ENCODE measurements around the gene FIBP.

FIBP gene

DNA sequence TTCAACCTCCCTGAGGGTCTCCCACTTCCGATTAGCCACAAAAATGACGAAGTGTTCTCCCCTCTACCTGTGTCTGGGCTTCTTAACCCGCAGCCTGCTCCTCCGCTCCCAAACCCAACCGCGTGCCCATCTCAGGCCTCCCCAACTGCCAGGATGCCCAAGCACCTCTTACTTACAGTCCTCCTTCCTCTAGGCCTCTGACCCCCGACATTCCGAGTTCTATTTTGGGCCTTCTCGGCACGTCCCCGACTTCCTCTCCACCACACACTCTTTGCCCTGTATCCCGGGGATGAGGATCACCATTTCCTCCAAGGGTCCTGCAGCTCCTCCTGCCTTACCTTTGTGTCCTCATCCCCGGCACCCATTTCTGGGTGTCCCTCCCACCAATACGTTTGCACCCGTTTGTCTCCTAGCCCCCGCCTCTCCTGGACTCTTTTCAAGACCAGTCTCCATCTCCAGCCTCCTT is 28.4 kb downstream of the FIBP start:
- no peaks in the 10 kb centered on the region for H3K27me3 ChIP-seq (ENCODE audit: insufficient read depth, poor library complexity, severe bottlenecking)
- H3K4me3 ChIP-seq (ENCODE audit: severe bottlenecking) = peak overlapping the region; percentile 97
- peaks cover 61% of the 10 kb centered on the region for H3K36me3 ChIP-seq (ENCODE audit: low read depth)
- H3K4me1 ChIP-seq (ENCODE audit: insufficient read depth, poor library complexity, severe bottlenecking) = no peaks in the 10 kb centered on the region
- no peaks in the 10 kb centered on the region for H3K9me3 ChIP-seq (ENCODE audit: severe bottlenecking)
- peak overlapping the region; percentile 91 for H3K27ac ChIP-seq (ENCODE audit: poor library complexity, severe bottlenecking)
- DNase-seq (ENCODE audit: low spot score) (no peak), ATAC-seq (ENCODE audit: low read depth) (0 out of 3 replicates have a peak, but pooled peaks have one; percentile 0)
- TF ChIP-seq, protein P1, sequence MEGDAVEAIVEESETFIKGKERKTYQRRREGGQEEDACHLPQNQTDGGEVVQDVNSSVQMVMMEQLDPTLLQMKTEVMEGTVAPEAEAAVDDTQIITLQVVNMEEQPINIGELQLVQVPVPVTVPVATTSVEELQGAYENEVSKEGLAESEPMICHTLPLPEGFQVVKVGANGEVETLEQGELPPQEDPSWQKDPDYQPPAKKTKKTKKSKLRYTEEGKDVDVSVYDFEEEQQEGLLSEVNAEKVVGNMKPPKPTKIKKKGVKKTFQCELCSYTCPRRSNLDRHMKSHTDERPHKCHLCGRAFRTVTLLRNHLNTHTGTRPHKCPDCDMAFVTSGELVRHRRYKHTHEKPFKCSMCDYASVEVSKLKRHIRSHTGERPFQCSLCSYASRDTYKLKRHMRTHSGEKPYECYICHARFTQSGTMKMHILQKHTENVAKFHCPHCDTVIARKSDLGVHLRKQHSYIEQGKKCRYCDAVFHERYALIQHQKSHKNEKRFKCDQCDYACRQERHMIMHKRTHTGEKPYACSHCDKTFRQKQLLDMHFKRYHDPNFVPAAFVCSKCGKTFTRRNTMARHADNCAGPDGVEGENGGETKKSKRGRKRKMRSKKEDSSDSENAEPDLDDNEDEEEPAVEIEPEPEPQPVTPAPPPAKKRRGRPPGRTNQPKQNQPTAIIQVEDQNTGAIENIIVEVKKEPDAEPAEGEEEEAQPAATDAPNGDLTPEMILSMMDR (IDR thresholded peaks at IDR 0.05; ENCODE audit: poor library complexity, severe bottlenecking) = no peak

DNA sequence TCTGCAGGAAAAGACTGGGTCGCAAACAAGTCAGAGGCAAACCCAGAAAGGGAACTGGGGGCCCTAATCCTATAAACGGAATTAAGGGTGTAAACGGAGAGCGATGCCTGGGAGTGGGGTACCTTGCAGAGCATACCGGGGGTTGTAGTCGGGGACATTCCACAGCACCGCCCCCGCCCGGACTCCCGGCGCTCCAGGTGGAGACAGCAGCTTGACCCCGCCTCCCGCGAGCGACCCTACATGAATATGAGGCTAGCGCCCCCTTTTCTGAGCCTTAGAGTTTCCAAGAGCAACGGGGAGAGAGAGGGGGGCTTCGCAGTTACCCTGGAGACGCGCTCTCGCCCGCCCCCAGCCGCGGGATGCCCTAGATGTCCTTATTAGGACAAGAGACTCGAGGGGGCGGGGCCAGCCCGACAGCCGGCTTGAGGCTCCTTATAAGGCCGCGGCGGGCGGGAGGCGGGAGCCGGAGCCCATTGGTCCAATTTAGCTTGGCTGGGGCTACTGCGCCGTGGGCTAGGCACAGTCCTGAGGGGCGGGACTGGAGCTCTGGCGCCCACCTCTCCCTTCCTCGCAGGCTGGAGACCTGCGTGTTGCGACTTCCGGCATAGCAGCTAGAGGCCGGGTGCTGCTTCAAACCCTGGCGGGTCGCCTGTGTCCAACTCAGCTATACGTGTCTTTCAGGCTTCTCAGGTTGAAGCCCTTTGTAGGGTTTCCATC is 29.0 kb downstream of the FIBP start:
- Histone ChIP-seq H3K4me1 (ENCODE audit: insufficient read depth, poor library complexity, severe bottlenecking) (no peaks in the 10 kb centered on the region), H3K4me3 (ENCODE audit: severe bottlenecking) (peak overlapping the region; percentile 97), H3K36me3 (ENCODE audit: low read depth) (peaks cover 60% of the 10 kb centered on the region), H3K27ac (ENCODE audit: poor library complexity, severe bottlenecking) (peak overlapping the region; percentile 91), H3K27me3 (ENCODE audit: insufficient read depth, poor library complexity, severe bottlenecking) (no peaks in the 10 kb centered on the region), H3K9me3 (ENCODE audit: severe bottlenecking) (no peaks in the 10 kb centered on the region)
- DNase-seq (ENCODE audit: low spot score) (peak; percentile 99), ATAC-seq (ENCODE audit: low read depth) (peak; percentile 71)
- TF ChIP-seq, protein P1 (IDR thresholded peaks at IDR 0.05; ENCODE audit: poor library complexity, severe bottlenecking) = no peak

DNA sequence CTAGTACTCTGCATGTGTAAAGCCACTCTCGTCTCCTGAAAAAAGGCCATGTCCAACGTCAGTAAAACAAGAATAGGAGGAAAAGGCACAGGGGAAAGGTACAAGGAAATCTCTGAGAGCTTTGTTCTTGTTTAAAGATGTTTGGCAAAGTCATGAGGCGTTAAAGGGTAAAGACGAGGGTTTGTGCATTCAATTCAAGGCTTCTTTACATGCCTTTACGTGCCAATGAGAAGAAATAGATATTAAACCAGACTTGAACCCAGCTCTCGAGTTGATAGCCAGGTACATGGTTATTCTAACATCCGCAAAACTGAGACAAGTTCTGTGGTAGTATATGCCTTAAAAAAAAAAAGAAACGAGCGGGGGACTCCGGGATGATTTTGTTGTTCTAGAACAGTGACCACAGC is 29.6 kb downstream of the FIBP start:
- Histone ChIP-seq H3K27ac (ENCODE audit: poor library complexity, severe bottlenecking) (peak overlapping the region; percentile 91), H3K9me3 (ENCODE audit: severe bottlenecking) (no peaks in the 10 kb centered on the region), H3K4me1 (ENCODE audit: insufficient read depth, poor library complexity, severe bottlenecking) (no peaks in the 10 kb centered on the region), H3K4me3 (ENCODE audit: severe bottlenecking) (peak overlapping the region; percentile 97), H3K27me3 (ENCODE audit: insufficient read depth, poor library complexity, severe bottlenecking) (no peaks in the 10 kb centered on the region), H3K36me3 (ENCODE audit: low read depth) (peaks cover 60% of the 10 kb centered on the region)
- DNase-seq (ENCODE audit: low spot score) = no peak
- TF ChIP-seq, protein P1 (IDR thresholded peaks at IDR 0.05; ENCODE audit: poor library complexity, severe bottlenecking) = no peak
- no peak for ATAC-seq (ENCODE audit: low read depth)

DNA sequence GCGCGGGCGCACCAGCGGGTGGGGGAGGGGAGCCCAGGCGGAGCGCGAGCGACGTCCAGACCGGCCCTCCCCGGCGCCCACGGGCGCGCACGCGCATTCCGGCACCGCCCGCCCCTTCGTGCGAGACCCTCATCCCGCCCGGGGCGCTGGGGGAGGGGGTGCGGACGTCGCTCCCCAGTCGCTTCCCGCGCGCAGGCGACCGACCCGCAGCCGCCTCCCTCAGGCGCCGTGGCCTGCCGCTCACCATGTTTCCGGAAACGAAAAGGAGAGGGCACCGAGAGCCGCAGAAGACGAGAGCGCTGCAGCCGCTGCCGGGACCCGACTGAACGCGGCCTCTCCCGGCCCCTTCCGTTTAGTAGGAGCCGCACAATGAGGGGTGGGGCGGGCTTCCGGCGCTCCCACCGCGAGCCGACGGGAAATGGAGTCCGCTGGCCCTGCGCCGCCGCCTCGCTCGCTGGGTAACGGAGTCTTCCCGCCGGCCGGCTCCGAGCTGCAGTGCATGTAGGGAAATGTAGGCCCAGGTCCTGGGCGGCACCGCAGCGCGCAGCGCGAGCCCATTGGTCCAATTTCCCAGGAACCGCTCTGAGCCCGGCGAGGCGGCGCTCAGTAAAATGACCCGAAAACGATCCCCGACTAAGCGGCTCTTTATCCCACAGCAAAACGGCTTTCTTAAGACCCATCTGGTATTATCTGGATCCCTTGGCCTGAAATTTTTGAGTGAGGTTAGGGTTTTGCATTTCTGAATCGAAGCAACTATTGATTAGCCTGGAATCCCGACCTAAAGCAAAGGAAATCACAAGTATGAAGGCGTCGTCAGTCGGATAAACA is 30.2 kb downstream of the FIBP start, which contains the start of gene CFL1:
Gene CFL1, minus strand, starts transcription at position 328 of the 828 bp plus-strand sequence. Its CDS starts 81 bp downstream, at position 247.
- peak; percentile 68 for ATAC-seq (ENCODE audit: low read depth)

More for the DNA sequence above, 30.2 kb downstream of the FIBP start, which contains the start of gene CFL1:
- H3K36me3 ChIP-seq (ENCODE audit: low read depth) = peaks cover 60% of the 10 kb centered on the region
- peak within 1 kb of the TSS; percentile 97 for H3K4me3 ChIP-seq (ENCODE audit: severe bottlenecking)
- no peaks in the 10 kb centered on the region for H3K9me3 ChIP-seq (ENCODE audit: severe bottlenecking)
- TF ChIP-seq, protein P1 (IDR thresholded peaks at IDR 0.05; ENCODE audit: poor library complexity, severe bottlenecking) = no peak
- no peaks in the 10 kb centered on the region for H3K27me3 ChIP-seq (ENCODE audit: insufficient read depth, poor library complexity, severe bottlenecking)
- no peaks in the 10 kb centered on the region for H3K4me1 ChIP-seq (ENCODE audit: insufficient read depth, poor library complexity, severe bottlenecking)
- DNase-seq (ENCODE audit: low spot score) = peak; percentile 99
- peak within 1 kb of the TSS; percentile 91 for H3K27ac ChIP-seq (ENCODE audit: poor library complexity, severe bottlenecking)
